22Rv1 (cell line): Measurements from ENCODE around the gene CTTNBP2.

Experiments used
- H3K27ac ChIP-seq: fragments of 450-650 bp; 2 replicates; pipeline ENCODE4 v1.5.1; 2017
- CTCF ChIP-seq: fragments of 450-650 bp; IDR thresholded peaks from 2 replicates; pipeline ENCODE4 v1.5.1; 2017; ENCODE audit warnings: mild to moderate bottlenecking
- ZFX ChIP-seq: fragments of 450-650 bp; IDR thresholded peaks from 2 replicates; pipeline ENCODE4 v1.6.1; 2017; ENCODE audit warnings: antibody characterized with exemption, borderline replicate concordance

Gene CTTNBP2

GRCh38 chr7:117901089-117901797 lies 28.0 kb upstream of the CTTNBP2 start:
- no peak for TF ChIP-seq ZFX
- TF ChIP-seq CTCF, result no peak
- no peak overlapping the region for H3K27ac ChIP-seq

GRCh38 chr7:117896339-117896738 lies 23.1 kb upstream of the CTTNBP2 start:
- no peak overlapping the region for H3K27ac ChIP-seq
- no peak for TF ChIP-seq CTCF

DNA sequence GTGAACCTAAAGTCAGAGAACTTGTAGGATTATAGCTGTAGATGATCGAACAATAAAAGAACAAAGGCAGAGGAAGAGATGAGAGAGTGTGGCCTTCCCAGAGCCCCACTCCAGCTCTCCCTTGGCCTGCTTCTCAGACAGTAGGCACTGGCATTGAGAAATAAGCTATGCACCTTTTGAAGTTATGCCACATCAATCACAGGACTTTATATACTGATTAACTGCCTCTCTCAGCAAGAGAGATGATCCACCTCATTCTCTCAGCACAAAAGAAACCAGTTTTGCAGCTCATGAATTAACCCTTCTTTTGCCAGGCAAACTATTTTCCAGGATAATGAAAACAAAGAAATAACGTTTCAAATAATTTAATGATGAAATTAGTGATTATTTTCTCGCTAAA lies 22.0 kb upstream of the CTTNBP2 start:
- TF ChIP-seq ZFX, result no peak
- no peak for TF ChIP-seq CTCF
- H3K27ac ChIP-seq, result no peak overlapping the region

DNA sequence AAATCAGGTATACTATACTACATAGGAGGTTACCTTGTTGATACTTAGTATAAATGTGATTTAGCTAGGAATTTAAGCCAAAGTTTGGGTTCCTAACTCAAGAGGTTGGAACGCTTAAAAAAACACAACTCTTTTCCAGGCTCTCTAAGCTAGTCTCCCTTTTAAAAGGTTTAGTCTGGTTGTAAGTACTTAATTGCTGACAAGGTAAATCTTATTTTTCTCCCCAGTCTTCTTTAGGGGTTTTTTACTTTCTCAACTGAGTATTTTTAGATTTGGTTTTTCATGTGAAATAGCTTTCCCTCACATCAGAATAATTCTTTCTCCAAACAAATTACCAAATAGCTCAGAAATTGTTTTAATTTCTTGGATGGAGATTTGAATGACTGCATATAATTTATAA lies 20.8 kb upstream of the CTTNBP2 start:
- TF ChIP-seq ZFX (no peak), CTCF (no peak)
- no peak overlapping the region for H3K27ac ChIP-seq

DNA sequence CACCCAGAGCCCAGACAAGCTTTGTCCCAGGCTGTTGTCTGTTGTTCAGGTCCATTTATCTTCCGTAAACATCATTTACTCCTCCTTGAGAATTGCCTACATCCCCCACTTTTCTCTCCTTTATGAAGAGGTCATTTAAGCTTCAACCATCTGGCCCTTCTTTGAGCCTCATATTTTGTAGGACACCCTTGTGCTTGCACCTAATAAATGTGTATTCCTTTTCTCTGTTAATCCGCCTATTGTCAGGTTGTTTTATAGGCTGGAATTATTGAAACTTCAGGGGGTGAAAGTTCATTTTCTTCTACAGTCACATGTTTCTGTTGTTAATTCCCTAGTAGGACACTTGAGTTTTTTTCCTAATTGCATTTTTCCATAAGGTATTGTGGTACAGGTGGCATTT lies 19.6 kb upstream of the CTTNBP2 start:
- TF ChIP-seq ZFX (no peak), CTCF (no peak)
- H3K27ac ChIP-seq, result no peak overlapping the region

DNA sequence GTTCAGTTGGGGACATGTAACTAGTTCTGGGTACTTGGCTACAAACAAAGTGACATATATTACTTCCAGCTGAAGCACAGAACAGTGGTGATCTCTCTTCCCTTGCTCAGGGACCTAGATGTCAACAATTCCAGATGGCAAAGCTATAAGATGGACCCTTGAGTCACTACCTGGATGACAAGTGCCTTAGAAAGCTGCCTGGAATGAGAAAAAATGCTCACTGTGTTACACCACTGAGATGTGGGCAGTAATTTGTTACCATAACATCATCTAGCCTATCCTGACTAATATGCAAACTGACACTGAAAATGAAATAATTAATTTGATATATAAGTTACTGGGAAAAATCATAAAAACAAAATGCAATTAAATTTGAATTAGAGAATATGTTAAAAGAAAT lies 16.4 kb upstream of the CTTNBP2 start:
- TF ChIP-seq CTCF, result no peak
- no peak for TF ChIP-seq ZFX
- H3K27ac ChIP-seq, result no peak overlapping the region

DNA sequence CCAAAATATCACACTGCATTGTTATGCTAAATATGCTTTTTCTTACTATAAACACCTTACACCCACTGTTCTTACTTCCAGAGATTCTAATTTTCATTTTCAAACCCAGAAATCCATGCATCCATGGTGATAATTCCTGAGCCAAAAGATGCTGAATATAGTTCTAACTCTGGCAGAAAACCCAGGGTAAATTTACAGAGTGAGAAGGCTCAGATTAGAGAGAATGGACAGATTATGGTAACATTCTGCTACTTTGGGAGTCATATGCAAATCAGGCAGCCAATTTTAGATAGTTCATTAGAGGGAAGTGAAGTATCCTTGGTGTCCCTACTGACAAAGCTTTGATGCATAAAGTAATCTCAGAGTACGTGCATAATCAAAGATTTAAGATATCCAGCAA lies 15.4 kb upstream of the CTTNBP2 start:
- no peak overlapping the region for H3K27ac ChIP-seq
- TF ChIP-seq CTCF (no peak), ZFX (no peak)
